GM12891 (cell line): Measurements from ENCODE around the gene ACAP1.

ENCODE experiments used
- PAX5 ChIP-seq: IDR thresholded peaks from 2 replicates; pipeline ENCODE4 v1.6.1; 2011; ENCODE audit warnings: low read length, moderate library complexity, mild to moderate bottlenecking; ENCODE audit not compliant: insufficient read depth, severe bottlenecking
- POLR2A ChIP-seq: IDR thresholded peaks from 2 replicates; pipeline ENCODE4 v1.6.1; 2011; ENCODE audit warnings: low read depth, low read length, control low read depth
- POLR2AphosphoS5 ChIP-seq: IDR thresholded peaks from 2 replicates; pipeline ENCODE4 v1.6.1; 2011; ENCODE audit warnings: low read depth, low read length, control low read depth
- POU2F2 ChIP-seq: IDR thresholded peaks from 2 replicates; pipeline ENCODE4 v1.6.1; 2011; ENCODE audit warnings: low read depth, mild to moderate bottlenecking, control low read depth, low read length, moderate library complexity
- SPI1 ChIP-seq: IDR thresholded peaks from 2 replicates; pipeline ENCODE4 v1.6.1; 2011; ENCODE audit warnings: low read depth, low read length, control low read depth

DNA sequence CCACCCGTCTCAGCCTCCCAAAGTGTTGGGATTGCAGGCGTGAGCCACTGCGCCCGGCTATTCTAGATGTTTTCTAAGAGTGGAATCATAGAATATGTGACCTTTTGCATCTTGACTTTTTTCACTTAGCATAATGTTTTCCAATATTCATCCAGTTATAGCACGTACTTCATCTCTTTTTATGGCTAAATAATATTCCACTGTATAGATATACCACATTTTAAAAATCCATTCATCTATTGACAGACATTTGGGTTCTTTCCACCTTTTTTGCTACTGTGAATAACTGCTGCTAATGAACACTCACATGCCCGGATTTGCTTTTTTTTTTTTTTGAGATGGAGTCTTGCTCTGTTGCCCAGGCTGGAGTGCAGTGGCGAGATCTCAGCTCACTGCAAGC, 32.1 kb upstream of the ACAP1 start:
- TF ChIP-seq POLR2A, result no peak
- TF ChIP-seq POLR2AphosphoS5, result no peak
- TF ChIP-seq POU2F2, result no peak
- no peak for TF ChIP-seq PAX5
- TF ChIP-seq SPI1, result no peak
